Fibroblast of villous mesenchyme (primary cell): ENCODE data around the gene LIN54. TPM values are rescaled to one million over a fixed set of nuclear protein-coding genes. Genes with fewer than 3 reads are reported as not detected.
A peak's percentile ranks its signal among the peaks of the same experiment; 100 is the strongest.
"Not testable (repeated sequence)": the region's sequence is repeated elsewhere in the genome, so short reads cannot be mapped to it uniquely, and the experiment has no call there.

Experiments used
- DNase-seq: peaks from one replicate; pipeline ENCODE4 v3.0.0-alpha.2; 2010; ENCODE audit warnings: low read depth
- H3K4me3 ChIP-seq: 2 replicates; pipeline ENCODE4 v1.5.1; 2011; ENCODE audit warnings: low read depth, mild to moderate bottlenecking, low read length
- total RNA-seq: library from RNA; depleted of rRNA; stranded (reverse); fragments of >200 nt; gene quantifications from 2 replicates; pipeline ENCODE4 v1.2.3, GENCODE V29; 2012
- TF ChIP-seq, protein P1 (sequence below): IDR thresholded peaks from 2 replicates; pipeline ENCODE4 v1.5.1; 2012; ENCODE audit warnings: low read depth, mild to moderate bottlenecking, low read length; ENCODE audit not compliant: insufficient read depth

The LIN54 gene
- total RNA-seq, 1 donor, result 16.8 TPM

GRCh38 chr4:82989575-82990429 is 20.8 kb downstream of the LIN54 start:
- H3K4me3 ChIP-seq, result peak overlapping the region; percentile 1
- TF ChIP-seq, protein P1, sequence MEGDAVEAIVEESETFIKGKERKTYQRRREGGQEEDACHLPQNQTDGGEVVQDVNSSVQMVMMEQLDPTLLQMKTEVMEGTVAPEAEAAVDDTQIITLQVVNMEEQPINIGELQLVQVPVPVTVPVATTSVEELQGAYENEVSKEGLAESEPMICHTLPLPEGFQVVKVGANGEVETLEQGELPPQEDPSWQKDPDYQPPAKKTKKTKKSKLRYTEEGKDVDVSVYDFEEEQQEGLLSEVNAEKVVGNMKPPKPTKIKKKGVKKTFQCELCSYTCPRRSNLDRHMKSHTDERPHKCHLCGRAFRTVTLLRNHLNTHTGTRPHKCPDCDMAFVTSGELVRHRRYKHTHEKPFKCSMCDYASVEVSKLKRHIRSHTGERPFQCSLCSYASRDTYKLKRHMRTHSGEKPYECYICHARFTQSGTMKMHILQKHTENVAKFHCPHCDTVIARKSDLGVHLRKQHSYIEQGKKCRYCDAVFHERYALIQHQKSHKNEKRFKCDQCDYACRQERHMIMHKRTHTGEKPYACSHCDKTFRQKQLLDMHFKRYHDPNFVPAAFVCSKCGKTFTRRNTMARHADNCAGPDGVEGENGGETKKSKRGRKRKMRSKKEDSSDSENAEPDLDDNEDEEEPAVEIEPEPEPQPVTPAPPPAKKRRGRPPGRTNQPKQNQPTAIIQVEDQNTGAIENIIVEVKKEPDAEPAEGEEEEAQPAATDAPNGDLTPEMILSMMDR, result no peak

DNA sequence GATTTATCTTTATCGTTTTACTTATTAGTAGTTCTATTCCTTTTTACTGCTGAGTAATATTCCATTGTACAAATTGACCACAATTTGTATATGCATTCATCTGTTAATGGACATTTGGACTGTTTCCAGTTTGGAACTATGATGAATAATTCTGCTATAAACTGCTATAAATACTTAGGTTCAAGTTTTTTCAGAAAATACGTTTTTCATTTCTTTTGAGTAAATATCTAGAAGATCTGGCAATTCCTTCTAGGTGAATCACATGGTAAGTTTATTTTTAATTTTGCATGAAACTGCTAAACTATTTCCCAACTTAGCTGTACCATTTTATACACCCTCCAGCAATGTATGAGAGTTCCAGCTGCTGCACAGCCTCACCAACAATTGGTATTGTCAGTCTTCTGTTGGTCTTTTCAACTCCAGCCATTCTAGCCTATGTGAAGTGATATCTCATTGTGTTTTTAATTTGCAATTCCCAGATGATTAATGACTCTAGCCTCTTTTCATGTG is 22.2 kb downstream of the LIN54 start:
- DNase-seq, result peak; percentile 76
- no peak overlapping the region for H3K4me3 ChIP-seq
- TF ChIP-seq, protein P1, result no peak

More at GRCh38 chr4:82989575-82990429, 20.8 kb downstream of the LIN54 start:
- peak; percentile 54 for DNase-seq

DNA sequence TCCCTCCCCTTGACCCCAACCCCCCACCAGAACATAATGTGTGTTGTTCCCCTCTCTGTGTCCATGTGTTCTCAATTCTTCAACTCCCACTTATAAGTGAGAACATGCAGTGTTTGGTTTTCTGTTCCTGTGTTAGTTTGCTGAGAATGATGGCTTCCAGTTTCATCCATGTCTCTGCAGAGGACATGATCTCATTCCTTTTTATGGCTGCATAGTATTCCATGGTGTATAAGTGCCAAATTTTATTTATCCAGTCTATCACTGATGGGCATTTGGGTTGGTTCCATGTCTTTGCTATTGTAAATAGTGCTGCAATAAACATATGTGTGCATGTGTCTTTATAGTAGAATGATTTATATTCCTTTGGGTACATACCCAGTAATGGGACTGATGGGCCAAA is 23.1 kb downstream of the LIN54 start:
- not testable (repeated sequence) for H3K4me3 ChIP-seq

GRCh38 chr4:82984459-82984858 is 26.2 kb downstream of the LIN54 start:
- DNase-seq, result peak; percentile 36
- H3K4me3 ChIP-seq, result no peak overlapping the region
- TF ChIP-seq, protein P1, result no peak

More for the DNA sequence above, 23.1 kb downstream of the LIN54 start:
- DNase-seq, result not testable (repeated sequence)

- DNase-seq, result no peak
- H3K4me3 ChIP-seq, result no peak overlapping the region
- TF ChIP-seq, protein P1, result no peak
Measured at GRCh38 chr4:82983444-82983843, 27.2 kb downstream of the LIN54 start.

DNA sequence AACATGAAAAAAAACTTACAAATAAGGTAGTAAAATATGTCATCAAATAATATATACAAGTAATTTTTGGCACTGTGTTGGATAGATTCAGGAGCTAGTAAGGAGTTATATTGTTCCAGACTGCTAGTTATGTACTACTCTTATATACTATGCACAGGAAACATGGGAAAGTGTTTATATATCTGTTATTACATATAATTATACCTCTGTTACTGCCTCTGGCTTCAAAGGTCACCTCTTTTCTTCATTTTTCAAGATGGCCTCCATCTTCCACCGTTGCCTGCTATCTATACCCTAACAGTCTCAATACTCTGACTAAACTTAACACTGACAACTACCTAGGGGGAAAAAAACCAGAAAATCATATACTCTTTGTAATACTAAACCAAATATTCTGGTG is 29.5 kb downstream of the LIN54 start:
- TF ChIP-seq, protein P1, result no peak
- H3K4me3 ChIP-seq, result no peak overlapping the region
- no peak for DNase-seq

DNA sequence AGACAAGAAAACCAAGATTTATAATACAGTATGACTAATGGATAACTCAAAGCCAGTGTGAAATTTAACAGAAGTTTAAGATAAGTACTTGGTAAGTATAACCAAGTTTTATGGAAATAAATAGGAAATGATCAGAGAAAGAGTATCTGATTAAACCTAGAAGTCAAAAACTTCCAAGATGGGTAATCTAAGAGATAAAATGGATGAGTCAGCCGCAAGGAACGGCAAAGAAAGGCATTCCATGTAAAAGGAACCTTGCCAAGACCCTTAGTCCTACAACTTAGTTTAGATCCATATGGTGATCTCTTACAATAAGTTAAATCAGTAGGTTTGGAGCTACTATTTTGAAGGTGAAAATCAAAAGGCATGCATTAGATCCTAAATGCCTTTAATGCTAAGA is 34.8 kb downstream of the LIN54 start:
- DNase-seq, result peak; percentile 72
- no peak overlapping the region for H3K4me3 ChIP-seq
- TF ChIP-seq, protein P1, result no peak
